HUDEP-2 (cell line): ENCODE measurements around the gene STIM1.
"Not testable (repeated sequence)": the region's sequence is repeated elsewhere in the genome, so short reads cannot be mapped to it uniquely, and the experiment has no call there.

Source experiments
- DNase-seq, 76 experiments: peaks; one replicate each; lab custom pipeline; 2025; ENCODE audit not compliant: unreplicated experiment in 76 of 76; lab: John Stamatoyannopoulos, UW

STIM1 gene

DNA sequence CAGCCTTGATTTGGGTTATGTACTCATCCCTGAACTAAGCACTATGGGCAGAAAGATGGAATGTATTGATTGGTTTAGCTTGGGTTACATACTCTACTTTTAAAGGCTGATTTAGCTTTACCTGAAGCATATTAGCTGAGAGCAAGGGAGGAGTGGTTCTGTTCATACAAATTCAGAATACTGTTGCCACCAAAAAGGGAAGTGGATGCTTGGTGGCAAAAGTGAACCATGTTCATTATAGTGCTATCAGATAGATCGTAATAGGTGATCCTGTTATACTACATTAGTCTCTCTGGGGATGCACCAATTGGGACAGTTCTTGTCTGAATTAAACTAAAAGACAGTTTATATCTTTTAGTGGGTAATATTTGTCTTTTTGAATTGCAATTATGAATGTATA lies 194.7 kb downstream of the STIM1 start:
- DNase-seq: no peak

DNA sequence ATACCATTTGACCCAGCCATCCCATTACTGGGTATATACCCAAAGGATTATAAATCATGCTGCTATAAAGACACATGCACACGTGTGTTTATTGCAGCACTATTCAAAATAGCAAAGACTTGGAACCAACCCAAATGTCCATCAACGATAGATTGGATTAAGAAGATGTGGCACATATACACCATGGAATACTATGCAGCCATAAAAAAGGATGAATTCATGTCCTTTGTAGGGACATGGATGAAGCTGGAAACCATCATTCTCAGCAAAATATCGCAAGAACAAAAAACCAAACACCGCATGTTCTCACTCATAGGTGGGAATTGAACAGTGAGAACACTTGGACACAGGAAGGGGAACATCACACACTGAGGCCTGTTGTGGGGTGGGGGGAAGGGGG lies 197.7 kb downstream of the STIM1 start:
- DNase-seq: not testable (repeated sequence)

DNA sequence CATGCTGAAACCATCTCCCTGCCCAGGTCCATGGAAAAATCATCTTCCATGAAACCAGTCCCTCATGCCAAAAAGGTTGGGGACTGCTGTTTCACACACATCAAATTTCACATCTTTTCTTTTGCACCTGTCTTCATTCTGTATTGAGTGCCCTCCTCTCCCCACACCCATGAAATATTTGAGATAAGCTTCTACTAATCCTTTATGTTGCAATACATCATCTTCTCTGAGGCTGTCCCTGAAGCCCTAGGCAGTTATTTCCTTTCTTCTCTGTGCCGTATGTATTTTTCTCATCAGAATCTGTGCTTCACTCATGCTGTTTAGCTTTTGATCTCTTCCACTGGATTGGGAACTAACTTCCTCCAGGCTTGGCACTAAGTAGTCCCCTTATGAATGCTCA lies 199.2 kb downstream of the STIM1 start:
- DNase-seq: no peak

DNA sequence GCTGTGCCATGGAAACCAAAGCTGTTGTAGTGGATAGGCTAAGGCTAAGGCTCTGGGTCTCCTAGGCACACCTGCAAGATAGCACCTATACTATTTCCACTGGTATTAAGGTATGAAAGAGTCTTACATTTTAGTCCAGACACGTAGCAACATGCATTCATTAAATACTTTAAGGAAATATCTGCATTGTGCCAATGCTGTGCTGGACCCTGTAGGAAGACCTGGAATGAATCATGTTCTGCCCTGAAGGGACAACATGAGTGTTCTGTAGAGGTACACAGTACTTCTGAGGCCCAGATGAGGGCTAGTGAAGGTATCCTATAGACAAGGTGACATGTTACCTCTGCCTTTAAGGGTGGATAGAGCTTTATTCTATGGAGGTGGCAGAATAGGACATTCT lies 204.0 kb downstream of the STIM1 start:
- no peak for DNase-seq

DNA sequence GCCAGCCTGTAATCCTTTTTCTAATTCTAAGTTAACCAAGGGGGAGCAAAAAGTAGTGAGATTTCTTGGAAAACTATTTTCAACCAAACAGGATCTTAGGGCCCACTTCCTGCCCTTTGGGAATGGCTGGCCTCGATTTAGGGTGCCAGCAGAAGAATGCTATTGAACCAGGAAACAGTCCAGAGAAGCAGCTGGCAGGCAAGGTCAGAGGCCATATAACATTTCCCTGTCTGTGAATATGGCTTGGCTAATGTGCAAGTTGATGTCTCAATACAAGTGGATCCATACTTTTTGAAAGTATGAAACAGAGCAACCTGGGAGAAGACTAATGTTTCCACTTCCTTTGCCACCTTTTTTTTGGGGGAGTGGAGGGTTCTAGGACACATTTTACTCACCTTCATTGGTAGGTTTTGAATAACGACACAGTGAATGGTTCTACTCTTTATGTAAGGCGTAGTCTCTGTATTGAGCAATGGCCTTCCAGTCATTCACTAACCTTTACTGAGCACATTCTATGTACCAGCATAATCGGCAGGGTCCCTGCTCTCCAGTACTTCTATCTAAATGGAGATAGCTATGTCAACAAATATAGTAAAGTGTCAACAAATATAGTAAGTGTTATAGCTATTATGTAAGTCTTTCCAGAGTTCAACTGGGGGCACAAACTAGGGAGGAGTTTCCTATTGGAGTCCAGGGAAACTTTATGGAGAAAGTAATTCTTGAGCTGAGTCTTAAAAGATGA lies 204.9 kb downstream of the STIM1 start:
- DNase-seq: no peak

DNA sequence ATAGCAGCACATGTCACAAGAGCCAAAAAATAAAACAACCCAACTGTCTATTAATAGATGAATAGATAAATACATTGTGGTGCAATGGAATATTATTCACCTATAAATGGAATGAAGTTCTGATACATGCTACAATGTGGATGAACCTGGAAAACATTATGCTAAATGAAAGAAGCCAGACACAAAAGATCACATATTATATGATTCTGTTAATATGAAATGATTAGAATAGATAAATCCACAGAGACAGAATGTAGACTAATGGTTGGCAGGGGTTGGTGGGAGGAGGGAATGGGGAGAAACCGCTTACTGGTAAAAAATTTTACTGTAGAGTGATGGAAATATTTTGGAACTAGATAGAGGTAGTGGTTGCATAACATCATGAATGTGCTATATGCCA lies 206.2 kb downstream of the STIM1 start:
- DNase-seq: no peak

DNA sequence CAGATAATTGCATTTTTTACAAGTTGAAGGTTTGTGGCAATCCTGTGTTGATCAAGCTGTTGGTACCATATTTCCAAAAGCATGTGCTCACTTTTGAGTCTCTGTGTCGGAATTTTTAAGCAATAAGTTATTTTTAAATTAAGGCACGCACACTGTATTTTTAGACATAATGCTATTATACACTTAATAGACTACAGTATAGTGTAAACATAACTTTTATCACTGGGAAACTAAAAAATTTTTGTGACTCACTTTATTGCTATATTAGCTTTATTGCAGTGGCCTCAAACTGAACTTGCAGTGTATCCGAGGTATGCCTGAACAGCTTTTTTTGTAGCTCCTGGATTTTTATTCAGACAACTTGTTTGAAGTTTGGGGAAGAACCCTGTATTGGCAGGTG lies 207.9 kb downstream of the STIM1 start:
- no peak for DNase-seq

DNA sequence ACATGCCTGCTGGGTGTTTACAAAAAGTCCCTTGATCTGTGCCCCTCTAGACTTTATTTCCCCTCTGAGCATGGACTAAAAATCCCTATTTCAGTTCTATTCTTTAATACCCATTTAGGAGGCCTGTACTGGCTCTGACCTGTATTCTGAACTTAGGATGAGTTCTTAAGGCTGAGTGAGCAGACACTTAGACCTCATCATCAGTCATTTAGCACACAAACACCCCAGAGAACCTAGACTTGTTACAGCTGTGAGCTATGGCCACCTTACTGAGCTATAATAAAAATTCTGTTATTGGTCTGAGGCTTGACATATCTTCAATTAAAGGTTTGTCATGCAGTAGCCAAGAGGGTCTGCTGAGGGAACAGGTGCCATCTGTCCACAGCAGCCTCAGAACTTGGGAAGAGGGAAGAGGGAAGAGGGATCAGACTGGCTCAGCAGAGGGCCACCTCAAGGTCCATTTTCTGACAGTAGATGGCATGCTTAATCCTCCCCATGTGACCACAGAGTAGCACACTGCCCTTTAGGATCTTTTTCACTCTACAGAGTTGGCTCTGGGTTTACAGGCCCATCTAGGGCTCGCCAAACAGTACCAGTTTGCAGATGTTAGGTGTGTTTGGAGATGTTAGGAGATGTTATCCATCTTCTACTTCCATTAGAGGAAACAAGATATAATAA lies 209.0 kb downstream of the STIM1 start:
- no peak for DNase-seq

DNA sequence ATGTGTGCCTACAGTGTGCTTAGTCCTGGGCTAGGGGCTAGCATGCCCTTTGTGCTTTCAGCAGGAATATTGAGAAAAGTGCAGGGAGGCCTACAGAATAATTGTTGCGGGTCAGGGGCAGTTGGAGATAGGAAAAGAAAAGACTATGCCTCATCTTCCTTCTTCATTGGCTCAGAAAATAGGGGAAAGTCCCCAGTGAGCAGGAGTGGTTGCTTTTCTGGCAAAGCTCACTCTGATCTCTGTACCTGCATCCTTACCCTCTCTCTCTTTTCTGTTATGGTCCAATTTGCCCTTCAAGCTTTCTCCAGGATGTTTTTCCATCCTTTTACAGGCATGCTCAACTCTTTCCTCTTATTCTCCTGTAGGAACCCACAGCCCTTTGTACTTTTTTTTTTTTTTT lies 209.6 kb downstream of the STIM1 start:
- DNase-seq: no peak

DNA sequence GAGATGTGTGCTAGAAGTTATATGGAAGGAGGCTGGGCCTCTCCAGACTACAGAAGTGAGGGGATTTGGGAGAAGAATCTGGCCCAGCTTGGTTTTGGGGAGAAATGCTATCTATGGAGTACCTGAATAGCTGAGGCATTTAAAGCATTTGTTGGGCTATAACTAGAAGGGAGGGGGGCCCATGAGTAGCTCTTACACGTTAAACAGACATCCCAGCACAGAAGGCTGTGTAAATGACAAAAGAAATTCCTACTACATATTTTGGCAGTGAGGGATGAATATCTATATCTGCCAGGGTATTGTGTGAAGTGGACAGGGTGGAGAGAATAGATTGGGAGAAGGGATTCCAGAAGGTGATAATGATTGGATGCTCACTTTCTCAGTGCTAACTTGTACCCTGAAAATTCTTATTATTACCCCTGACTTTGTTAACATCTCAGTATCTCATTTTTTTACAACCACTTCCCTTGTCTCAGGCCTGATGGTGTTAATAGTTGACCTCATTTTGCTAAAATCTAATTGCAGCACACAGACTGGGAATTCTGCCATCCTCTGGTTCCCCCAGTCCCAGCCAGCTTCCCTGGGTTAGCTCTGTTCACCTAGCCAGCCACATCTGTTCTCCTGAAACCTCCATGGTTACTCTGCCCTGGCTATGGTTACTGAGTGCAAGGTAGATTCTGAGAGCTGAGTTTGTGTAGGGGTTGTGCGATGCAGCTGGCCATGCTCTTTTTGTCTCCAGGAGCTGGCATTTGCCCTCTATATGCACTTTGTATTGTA lies 210.3 kb downstream of the STIM1 start:
- no peak for DNase-seq

DNA sequence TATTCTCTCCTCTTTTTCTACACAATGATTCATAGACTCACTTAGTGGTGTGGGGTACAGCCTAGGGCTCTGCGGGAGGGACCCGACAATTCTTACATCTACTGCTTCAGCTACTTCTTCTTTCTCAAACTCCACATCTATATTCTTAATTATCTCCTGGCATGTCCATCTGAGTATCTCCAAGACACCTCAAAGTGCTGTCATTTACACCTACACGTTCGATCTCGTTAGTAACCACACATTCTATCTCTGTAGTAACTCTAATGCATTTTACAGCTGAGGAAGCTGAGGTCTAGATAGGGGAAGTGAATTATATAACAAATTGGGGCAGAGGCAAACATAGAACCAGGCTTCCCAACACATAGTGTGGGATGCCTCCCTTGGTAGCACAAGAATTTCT lies 211.4 kb downstream of the STIM1 start:
- DNase-seq: no peak

DNA sequence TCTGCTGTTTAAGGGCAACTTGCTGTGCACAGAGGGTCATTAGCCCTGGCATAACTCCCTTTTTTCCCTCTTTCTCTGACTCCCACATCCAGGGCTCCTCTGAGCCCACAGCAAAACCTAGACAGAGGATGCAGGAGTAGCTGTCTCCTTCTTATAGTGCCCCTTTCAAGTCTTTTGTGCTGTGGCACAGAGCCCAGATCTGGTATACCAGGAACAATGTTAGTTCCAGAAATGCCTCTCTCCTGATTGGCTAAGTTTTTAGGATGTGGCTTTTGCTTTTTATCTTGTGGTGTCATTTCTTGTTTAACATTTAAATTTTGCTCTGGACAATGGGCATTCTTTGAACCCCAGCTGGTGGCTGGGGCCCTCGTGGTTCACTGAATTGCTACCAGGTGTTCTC lies 213.5 kb downstream of the STIM1 start:
- DNase-seq: no peak

DNA sequence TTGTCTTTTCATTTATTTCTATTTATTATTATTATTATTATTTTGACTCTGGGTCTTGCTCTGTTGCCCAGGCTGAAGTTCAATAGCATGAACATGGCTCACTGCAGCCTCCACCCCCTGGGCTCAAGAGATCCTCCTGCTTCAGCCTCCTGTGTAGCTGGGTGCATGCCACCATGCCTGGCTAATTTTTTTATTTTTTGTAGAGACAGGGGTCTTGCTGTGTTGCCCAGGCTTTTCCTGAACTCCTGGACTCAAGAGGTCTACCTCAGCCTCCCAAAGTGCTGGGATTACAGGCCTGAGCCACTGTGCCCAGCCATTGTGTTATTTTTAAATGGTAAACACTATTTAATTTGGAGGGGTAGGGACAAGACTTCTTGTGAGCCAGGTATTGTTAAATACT lies 215.9 kb downstream of the STIM1 start:
- no peak for DNase-seq

DNA sequence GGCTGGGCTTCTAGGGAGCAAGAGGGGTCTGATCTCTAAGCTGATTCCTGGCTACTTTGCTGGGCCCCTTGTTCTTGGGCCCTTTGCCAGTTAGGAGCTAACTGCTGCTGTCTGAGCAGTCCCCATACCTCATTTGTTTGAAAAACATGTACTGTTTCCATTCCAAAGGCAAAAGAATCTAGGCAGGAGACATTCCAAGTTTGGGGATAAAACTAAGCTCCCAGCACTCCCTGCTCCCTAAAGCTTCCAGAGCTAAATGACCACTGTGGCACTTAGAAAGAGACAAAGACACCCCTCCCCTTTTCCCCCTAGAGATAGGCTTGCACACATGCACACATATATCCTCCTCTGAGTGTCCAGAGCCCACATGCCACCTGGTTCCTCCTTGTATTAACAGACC lies 216.4 kb downstream of the STIM1 start:
- no peak for DNase-seq

DNA sequence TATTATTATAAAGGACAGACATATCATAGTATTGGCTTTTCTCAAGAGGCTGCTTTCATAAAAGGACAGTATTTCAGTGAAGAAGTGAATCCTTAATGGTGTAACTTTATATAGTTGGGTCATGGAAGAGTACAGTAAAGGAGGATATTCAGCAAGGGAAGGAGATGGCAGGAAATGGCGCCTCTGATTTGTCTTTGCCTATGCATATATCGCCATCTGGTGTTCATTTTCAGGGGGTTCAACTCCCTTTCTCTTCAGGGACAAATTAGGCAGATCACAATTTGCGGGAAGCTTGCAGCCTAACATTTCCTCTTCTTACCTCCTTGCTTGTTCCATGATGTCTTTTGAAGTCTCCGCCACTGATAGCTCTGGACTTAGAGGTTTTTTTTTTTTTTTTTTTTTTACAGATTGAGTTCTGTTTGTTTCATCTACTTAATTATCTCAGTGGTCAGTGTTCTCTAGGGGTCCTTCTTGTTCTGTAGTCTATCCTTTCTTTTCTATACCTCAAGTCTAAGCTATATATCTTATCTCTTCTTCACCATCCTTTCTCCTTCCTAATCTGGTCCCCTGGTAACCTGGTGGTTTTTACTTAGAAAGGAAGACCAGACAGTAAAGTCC lies 217.3 kb downstream of the STIM1 start:
- peak in 47 of 76 experiments; percentile 3 to 73 (median 41) for DNase-seq

DNA sequence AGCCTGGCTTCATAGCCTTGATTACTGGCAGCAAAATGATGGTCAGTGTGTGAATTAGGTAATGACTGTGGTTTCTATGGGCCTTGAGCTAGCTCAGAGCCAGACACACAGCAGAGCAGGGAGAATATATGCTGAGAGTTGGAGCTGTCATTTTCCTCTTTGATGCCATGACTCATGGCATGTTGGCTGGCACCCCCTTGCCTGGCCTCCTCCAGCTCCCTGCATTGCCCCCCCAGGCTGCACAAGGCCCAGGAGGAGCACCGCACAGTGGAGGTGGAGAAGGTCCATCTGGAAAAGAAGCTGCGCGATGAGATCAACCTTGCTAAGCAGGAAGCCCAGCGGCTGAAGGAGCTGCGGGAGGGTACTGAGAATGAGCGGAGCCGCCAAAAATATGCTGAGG lies 218.8 kb downstream of the STIM1 start:
- no peak for DNase-seq

DNA sequence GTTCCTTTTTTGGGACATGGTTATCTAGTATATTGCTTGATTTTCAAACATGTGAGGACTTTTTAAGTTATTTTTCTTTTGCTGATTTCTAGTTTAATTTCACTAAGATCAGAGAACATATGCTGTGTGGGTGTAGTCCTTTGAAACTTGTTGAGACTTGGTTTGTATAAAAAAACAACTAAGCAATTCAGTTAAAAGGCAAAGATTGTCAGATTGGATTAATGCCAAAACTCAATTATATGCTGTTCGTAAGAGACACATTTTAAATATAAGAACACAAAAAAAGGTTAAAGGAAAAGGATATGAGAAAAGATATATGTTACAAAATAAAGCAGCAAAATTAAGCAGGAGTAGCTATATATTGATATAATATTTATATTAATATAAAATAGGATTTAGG lies 221.3 kb downstream of the STIM1 start:
- no peak for DNase-seq

DNA sequence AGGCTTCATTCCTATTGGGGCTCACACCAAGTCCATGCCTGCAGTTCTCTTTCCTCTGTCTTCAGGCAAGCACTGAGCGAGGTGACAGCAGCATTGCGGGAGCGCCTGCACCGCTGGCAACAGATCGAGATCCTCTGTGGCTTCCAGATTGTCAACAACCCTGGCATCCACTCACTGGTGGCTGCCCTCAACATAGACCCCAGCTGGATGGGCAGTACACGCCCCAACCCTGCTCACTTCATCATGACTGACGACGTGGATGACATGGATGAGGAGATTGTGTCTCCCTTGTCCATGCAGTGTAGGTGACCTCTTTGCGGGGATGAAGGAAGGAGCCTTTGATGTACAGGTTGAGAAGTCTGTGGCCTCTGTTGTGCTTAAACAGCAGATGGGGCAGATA lies 227.7 kb downstream of the STIM1 start:
- no peak for DNase-seq

DNA sequence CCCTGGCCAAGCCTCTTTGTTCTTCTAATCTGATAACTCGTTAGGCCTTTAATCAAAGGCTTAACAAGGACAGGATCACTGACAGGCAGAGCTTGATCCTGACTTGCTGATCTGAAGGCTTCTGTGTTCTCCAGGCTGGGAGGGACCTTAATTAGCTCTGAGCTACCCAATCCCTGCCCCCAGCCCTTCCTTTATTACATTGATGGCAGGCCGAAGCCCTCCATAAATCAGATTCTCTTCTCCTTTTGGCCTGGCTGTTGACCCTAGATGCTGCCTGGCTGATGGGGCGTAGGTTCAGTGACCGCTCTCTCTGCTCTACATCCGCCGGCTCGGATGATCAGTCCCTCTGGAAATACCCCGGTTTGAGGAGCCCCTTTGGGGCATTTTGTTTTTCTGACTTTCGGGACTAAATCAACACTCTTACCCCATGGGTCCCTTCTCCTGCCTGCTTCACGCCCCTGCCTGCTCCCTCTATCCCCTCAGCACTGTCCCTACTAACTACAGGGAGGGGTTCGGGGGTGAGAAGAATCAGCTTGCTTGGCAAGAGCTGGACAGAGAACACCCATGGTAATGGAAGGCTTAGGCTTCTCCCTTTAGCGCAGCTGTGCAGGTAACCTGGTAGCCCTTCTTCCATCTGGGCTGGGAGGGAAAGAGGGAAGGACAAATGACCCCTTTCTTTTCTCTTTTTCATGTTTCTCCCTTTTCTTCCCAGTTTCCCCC lies 229.1 kb downstream of the STIM1 start:
- no peak for DNase-seq

DNA sequence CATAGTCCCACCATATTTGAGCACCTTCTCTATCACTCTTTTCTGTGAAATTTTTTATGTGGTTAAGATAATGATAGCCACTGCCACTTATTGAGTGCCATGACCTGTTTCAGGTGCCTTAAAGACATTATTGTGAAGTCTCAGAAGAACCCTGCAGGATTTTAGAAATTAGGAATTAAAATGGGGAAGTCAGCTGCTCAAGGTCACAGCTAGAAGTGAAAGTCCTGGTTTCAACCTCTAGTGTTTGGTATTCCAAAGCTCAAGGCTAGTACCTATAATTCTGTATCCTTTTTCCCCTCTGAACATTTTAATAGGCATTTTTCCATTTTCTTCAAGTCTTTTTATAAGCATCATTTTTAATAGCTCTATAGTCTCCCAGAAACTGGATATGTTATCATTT lies 230.1 kb downstream of the STIM1 start:
- no peak for DNase-seq
